GM12873 (cell line): ENCODE measurements around the gene NRP2.

ENCODE experiments used
- CTCF ChIP-seq: IDR thresholded peaks from 2 replicates; pipeline ENCODE4 v1.5.1; 2012; ENCODE audit warnings: low read depth, mild to moderate bottlenecking, moderate library complexity, low read length, control low read depth; ENCODE audit not compliant: insufficient read depth; ENCODE audit errors: missing control alignments

Gene NRP2

GRCh38 chr2:205654878-205655605 lies 27.3 kb upstream of the NRP2 start:
- TF ChIP-seq CTCF: no peak

- TF ChIP-seq CTCF: no peak
Observed at GRCh38 chr2:205655779-205656456, 26.4 kb upstream of the NRP2 start.

GRCh38 chr2:205656461-205656860 lies 25.8 kb upstream of the NRP2 start:
- no peak for TF ChIP-seq CTCF

GRCh38 chr2:205656941-205657340 lies 25.4 kb upstream of the NRP2 start:
- TF ChIP-seq CTCF: no peak

GRCh38 chr2:205657579-205657978 lies 24.7 kb upstream of the NRP2 start:
- no peak for TF ChIP-seq CTCF

GRCh38 chr2:205658068-205658467 lies 24.2 kb upstream of the NRP2 start:
- TF ChIP-seq CTCF: no peak

- TF ChIP-seq CTCF: no peak
Observed at GRCh38 chr2:205658572-205658971, 23.7 kb upstream of the NRP2 start.
